Heart left ventricle (tissue), 16 donors: ENCODE data around the gene LPP. TPM values are rescaled to one million over a fixed set of nuclear protein-coding genes. Genes with fewer than 3 reads are reported as not detected.

Experiments used
- ATAC-seq, 4 donors: fragments of 200-7000 bp; cut with Tn5 transposase; one replicate each; pipeline ENCODE4 v1.9.1; 2020 to 2022; ENCODE audit warnings: moderate library complexity in 4 of 4, mild to moderate bottlenecking in 3 of 4, moderate number of reproducible peaks in 1 of 4
- DNase-seq, 5 donors: peaks; one replicate each; pipeline ENCODE4 v3.0.0-alpha.2; 2020
- H3K27ac ChIP-seq, 12 donors: fragments of 200-600 bp; sonication (generic) in 4 of 12; one replicate each; pipeline versions ENCODE4 v1.5.0 to v1.8.0; 2016 to 2022; ENCODE audit warnings: mild to moderate bottlenecking in 2 of 12
- H3K27me3 ChIP-seq, 9 donors: fragments of 200-600 bp; sonication (generic) in 2 of 9; one replicate each; pipeline versions ENCODE4 v1.5.1 to v1.8.0; 2016 to 2022; ENCODE audit warnings: mild to moderate bottlenecking in 3 of 9
- H3K36me3 ChIP-seq, 9 donors: fragments of 200-600 bp; sonication (generic) in 2 of 9; one replicate each; pipeline versions ENCODE4 v1.5.0 to v1.8.0; 2018 to 2022; ENCODE audit warnings: mild to moderate bottlenecking in 2 of 9
- H3K4me1 ChIP-seq, 12 donors: fragments of 200-600 bp; sonication (generic) in 4 of 12; one replicate each; pipeline versions ENCODE4 v1.5.0 to v1.8.0; 2016 to 2022; ENCODE audit warnings: mild to moderate bottlenecking in 3 of 12
- H3K4me3 ChIP-seq, 12 donors: fragments of 200-600 bp; sonication (generic) in 4 of 12; one replicate each; pipeline versions ENCODE4 v1.5.0 to v1.8.0; 2017 to 2022; ENCODE audit warnings: mild to moderate bottlenecking in 9 of 12, moderate library complexity in 4 of 12
- H3K9me3 ChIP-seq, 12 donors: fragments of 200-600 bp; sonication (generic) in 4 of 12; one replicate each; pipeline versions ENCODE4 v1.5.0 to v1.8.0; 2016 to 2022; ENCODE audit warnings: mild to moderate bottlenecking in 1 of 12
- CTCF ChIP-seq, 12 donors: fragments of 200-600 bp; sonication (generic) in 4 of 12; IDR thresholded peaks; one replicate each; pipeline versions ENCODE4 v1.5.0 to v1.8.0; 2018 to 2022; ENCODE audit warnings: antibody characterized with exemption in 12 of 12, mild to moderate bottlenecking in 5 of 12
- POLR2A ChIP-seq, 2 donors: fragments of 450-650 bp; IDR thresholded peaks; one replicate each; pipeline ENCODE4 v1.6.1; 2017; ENCODE audit warnings: antibody characterized with exemption in 2 of 2, mild to moderate bottlenecking in 2 of 2, moderate library complexity in 2 of 2
- WGBS, 4 donors: extraction: QIAGEN DNeasy Blood & Tissue Kit in 2 of 4; methylation state at CpG; one replicate each; pipeline versions ENCODE4 v1.1.5 to v1.1.7; 2013 to 2018; 5-methylcytosine and 5-hydroxymethylcytosine counted together
- intact Hi-C, 10 donors: fragments of 100-400 bp; cut with DNase I; formaldehyde crosslinking; loops; one replicate each; pipeline versions ENCODE4 v1.11.1 to v1.14.2; 2022
- polyA plus RNA-seq, 2 donors: library from polyadenylated mRNA; stranded (reverse); fragments of 200-250 nt; gene quantifications; one replicate each; pipeline ENCODE4 v1.2.3, GENCODE V29; 2013
- total RNA-seq, 9 donors: library from RNA; depleted of rRNA in 2 of 9; stranded (reverse); fragments of >200 nt in 2 of 9; fragmentation: NEBNext Ultra II Directional in 3 of 9; extraction: Animal tissue kit (Norgen Biotek cat#: 25700) in 3 of 9; gene quantifications; one replicate each; pipeline versions ENCODE4 v1.1.0 to v1.2.4, GENCODE V29; 2016 to 2023
- donor health status: ischemic (EF 13 %, LVEDD 7.1; RV severe dilation, severe dysfunction).
- donor health status: healthy with polysubstance abuse.
- donor health status: DM: no; HTN: yes; CAD: no.
- donor health status: DM: no; HTN: no; CAD: no.
- donor health status: ischemic (EF 25% LVEDD 6.9; RV normal size, moderate dysfunction).
- donor health status: ischemic (EF 25% LVEDD 5.7; RV mildly dilated, moderate dysfunction).
- donor health status: healthy.
- donor health status: DM: yes; HTN: yes; CAD: no.
- donor health status: ischemic (EF 35%, LVEDD 5.7; RV mildly dilated, moderate dysfunction).
- donor health status: nonischemic (EF 11% LVEDD 7.7; RV severe dilation, severe dysfunction).
- donor health status: DM: yes; HTN: yes; CAD: no.
- donor health status: PGD.
- donor health status: ischemic (EF 29% LVEDD 5.4; RV normal size, mild dysfunction).
- donor health status: nonischemic (EF 23%, LVEDD 6.1; RV moderate dilation, normal function).

The LPP gene
- total and polyA plus RNA-seq, 11 donors: 9.2 to 178 (median 100) TPM

- no peak for TF ChIP-seq POLR2A (IDR thresholded peaks at IDR 0.05)
- TF ChIP-seq CTCF (IDR thresholded peaks at IDR 0.05): no peak
- intact Hi-C loops: no loop called here
- DNase-seq (no peak), ATAC-seq (no peak)
- Histone ChIP-seq H3K27ac (peak overlapping the region in 1 of 12 donors; percentile 81), H3K36me3 (no peaks in the 10 kb centered on the region), H3K9me3 (peaks cover 0 to 4% (median 0%) of the 10 kb centered on the region in 12 donors), H3K27me3 (no peaks in the 10 kb centered on the region), H3K4me3 (no peak overlapping the region), H3K4me1 (peaks cover 0 to 31% (median 3%) of the 10 kb centered on the region in 12 donors)
- WGBS, 4 donors: 91 to 93% (median 92%) methylated on average over 6 to 7 of the region's 7 CpGs
These were observed 752.3 kb downstream of the LPP start for GRCh38 chr3:188906236-188906635.

- ATAC-seq (no peak), DNase-seq (no peak)
- no peak for TF ChIP-seq POLR2A (IDR thresholded peaks at IDR 0.05)
- Histone ChIP-seq H3K4me1 (peaks cover 0 to 20% (median 0%) of the 10 kb centered on the region in 12 donors), H3K4me3 (no peak overlapping the region), H3K27ac (no peak overlapping the region), H3K36me3 (no peaks in the 10 kb centered on the region), H3K27me3 (no peaks in the 10 kb centered on the region), H3K9me3 (peaks cover 0 to 4% (median 0%) of the 10 kb centered on the region in 12 donors)
- intact Hi-C loops: no loop called here
- 91 to 97% (median 92%) methylated on average over 5 of the region's 5 CpGs for WGBS, 4 donors
These were observed 754.3 kb downstream of the LPP start for GRCh38 chr3:188908002-188908850.

GRCh38 chr3:188911026-188911850 lies 757.3 kb downstream of the LPP start:
- peaks cover 0 to 3% (median 0%) of the 10 kb centered on the region in 12 donors for H3K9me3 ChIP-seq
- no peaks in the 10 kb centered on the region for H3K27me3 ChIP-seq
- no peak overlapping the region for H3K27ac ChIP-seq
- peaks cover 0 to 32% (median 0%) of the 10 kb centered on the region in 12 donors for H3K4me1 ChIP-seq
- H3K36me3 ChIP-seq: no peaks in the 10 kb centered on the region
- H3K4me3 ChIP-seq: no peak overlapping the region
- WGBS, 4 donors: 81 to 84% (median 82%) methylated on average over 8 of the region's 8 CpGs
- DNase-seq (no peak), ATAC-seq (no peak)
- intact Hi-C loops: no loop called here
- no peak for TF ChIP-seq POLR2A (IDR thresholded peaks at IDR 0.05)
- TF ChIP-seq CTCF (IDR thresholded peaks at IDR 0.05): no peak

- Histone ChIP-seq H3K36me3 (no peaks in the 10 kb centered on the region), H3K9me3 (peaks cover 0 to 3% (median 0%) of the 10 kb centered on the region in 12 donors), H3K4me1 (peaks cover 0 to 50% (median 6%) of the 10 kb centered on the region in 12 donors), H3K4me3 (no peak overlapping the region), H3K27me3 (no peaks in the 10 kb centered on the region), H3K27ac (no peak overlapping the region)
- no peak for DNase-seq
- no peak for ATAC-seq
- WGBS, 4 donors: 96 to 99% (median 98%) methylated on average over 2 of the region's 2 CpGs
- intact Hi-C loops: no loop called here
- TF ChIP-seq POLR2A (IDR thresholded peaks at IDR 0.05) (no peak), CTCF (IDR thresholded peaks at IDR 0.05) (no peak)
These were observed 759.1 kb downstream of the LPP start for GRCh38 chr3:188913084-188913483.
